GM12878 (cell line): Measurements from ENCODE around the gene CPVL. TPM values are rescaled to one million over a fixed set of nuclear protein-coding genes. Genes with fewer than 3 reads are reported as not detected.

Experiments used
- ATAC-seq: fragments of 200-7000 bp; cut with Tn5 transposase; 3 replicates; pipeline ENCODE4 v1.9.1; 2020; ENCODE audit warnings: mild to moderate bottlenecking, moderate library complexity
- BruUV-seq: library from RNA; stranded (reverse); fragments of 400-500 nt; replicated peaks from 2 replicates; lab custom pipeline; 2021; lab: Mats Ljungman, UMichigan
- CTCF ChIA-PET: fragments of 300-600 bp; sonication (Branson Sonifier 250); formaldehyde crosslinking; extraction: SDS; loops from one replicate; lab custom pipeline; 2021; ENCODE audit warnings: inconsistent platforms; lab: Yijun Ruan, JAX
- POLR2A ChIA-PET: fragments of 350-600 bp; formaldehyde crosslinking; extraction: SDS; loops from one replicate; lab custom pipeline; 2021; ENCODE audit warnings: inconsistent platforms; lab: Charles Lee
- RAD21 ChIA-PET: fragments of 300-600 bp; sonication (Branson Sonifier 250); formaldehyde crosslinking; loops from one replicate; lab custom pipeline; 2023; ENCODE audit warnings: antibody characterized with exemption; ENCODE audit not compliant: unreplicated experiment; lab: Charles Lee
- SMC1A ChIA-PET: fragments of 300-600 bp; sonication (Branson Sonifier 250); formaldehyde crosslinking; loops from one replicate; lab custom pipeline; 2023; ENCODE audit not compliant: unreplicated experiment, uncharacterized antibody; lab: Charles Lee
- DNase-seq: peaks from one replicate; pipeline ENCODE4 v3.0.0-alpha.2; 2011; ENCODE audit warnings: low read depth, low spot score
- FAIRE-seq: peaks from 3 replicates; lab custom pipeline; 2011; peaks lifted over from hg19 to GRCh38; lab: Jason Lieb, UNC
- H2AFZ ChIP-seq: 2 replicates; pipeline ENCODE4 v1.6.0; 2011; ENCODE audit warnings: low read depth, low read length, control low read depth; ENCODE audit not compliant: control insufficient read depth
- H3K27ac ChIP-seq: 2 replicates; pipeline ENCODE4 v1.5.1; 2011; ENCODE audit warnings: control low read depth; ENCODE audit not compliant: control insufficient read depth, insufficient read depth
- H3K27me3 ChIP-seq, 2 experiments: replicated peaks in 1 of 2; 2 replicates each; pipeline versions ENCODE4 v1.6.0 to v1.6.1; 2011; ENCODE audit warnings: low read length in 1 of 2; ENCODE audit not compliant: control insufficient read depth in 2 of 2, insufficient read depth in 2 of 2
- H3K36me3 ChIP-seq, 2 experiments: 2 replicates each; pipeline ENCODE4 v1.5.1; 2011; ENCODE audit warnings: low read length in 1 of 2; ENCODE audit not compliant: control insufficient read depth in 2 of 2, insufficient read depth in 2 of 2
- H3K4me1 ChIP-seq: 2 replicates; pipeline ENCODE4 v1.6.1; 2011; ENCODE audit warnings: mild to moderate bottlenecking, low read length, moderate library complexity, mixed read lengths; ENCODE audit not compliant: control insufficient read depth, insufficient read depth
- H3K4me2 ChIP-seq: 2 replicates; pipeline ENCODE4 v1.6.0; 2011; ENCODE audit warnings: control low read depth; ENCODE audit not compliant: control insufficient read depth, insufficient read depth
- H3K4me3 ChIP-seq: fragments of 200-600 bp; sonication (generic); 2 replicates; pipeline ENCODE4 v1.5.1; 2016
- H3K79me2 ChIP-seq: 2 replicates; pipeline ENCODE4 v1.6.0; 2011; ENCODE audit warnings: low read length; ENCODE audit not compliant: control insufficient read depth, insufficient read depth
- H3K9ac ChIP-seq: 2 replicates; pipeline ENCODE4 v1.8.0; 2011; ENCODE audit warnings: low read length, control low read depth, mixed read lengths; ENCODE audit not compliant: control insufficient read depth, insufficient read depth
- H3K9me3 ChIP-seq: replicated peaks from 3 replicates; pipeline ENCODE4 v1.5.1; 2011; ENCODE audit warnings: mild to moderate bottlenecking, low read length; ENCODE audit not compliant: control insufficient read depth, insufficient read depth
- H4K20me1 ChIP-seq: 2 replicates; pipeline ENCODE4 v1.6.0; 2011; ENCODE audit not compliant: control insufficient read depth, insufficient read depth
- BACH1 ChIP-seq: fragments of 450-650 bp; IDR thresholded peaks from 2 replicates; pipeline ENCODE4 v1.6.1; 2017; ENCODE audit warnings: mild to moderate bottlenecking, borderline replicate concordance
- BCLAF1 ChIP-seq: fragments of 450-650 bp; IDR thresholded peaks from 2 replicates; pipeline ENCODE4 v1.6.1; 2017; ENCODE audit warnings: antibody characterized with exemption, mild to moderate bottlenecking, moderate library complexity
- CREM ChIP-seq: IDR thresholded peaks from 2 replicates; pipeline ENCODE4 v1.6.1; 2014; ENCODE audit warnings: antibody characterized with exemption, low read depth
- JUNB ChIP-seq: IDR thresholded peaks from 2 replicates; pipeline ENCODE4 v1.6.1; 2016; ENCODE audit warnings: antibody characterized with exemption, mild to moderate bottlenecking
- MTA3 ChIP-seq: IDR thresholded peaks from 2 replicates; pipeline ENCODE4 v1.6.1; 2012; ENCODE audit warnings: low read length, inconsistent platforms, borderline replicate concordance
- MXI1 ChIP-seq: fragments of 150-350 bp; IDR thresholded peaks from 2 replicates; pipeline ENCODE4 v1.6.1; 2011; ENCODE audit warnings: low read depth, mild to moderate bottlenecking, inconsistent platforms, low read length, improper control_type of control experiment
- MYC ChIP-seq: IDR thresholded peaks from 2 replicates; pipeline ENCODE4 v1.6.1; 2011; ENCODE audit warnings: mild to moderate bottlenecking, low read length, moderate library complexity, inconsistent platforms; ENCODE audit not compliant: insufficient read depth, insufficient replicate concordance, insufficient read length, severe bottlenecking
- NR2F1 ChIP-seq: fragments of 450-650 bp; conservative IDR thresholded peaks from 2 replicates; pipeline ENCODE4 v1.6.1; 2017; ENCODE audit warnings: mild to moderate bottlenecking
- RAD21 ChIP-seq: IDR thresholded peaks from 2 replicates; pipeline ENCODE4 v1.6.1; 2011; ENCODE audit warnings: mild to moderate bottlenecking, low read depth, low read length, moderate library complexity; ENCODE audit not compliant: insufficient read depth
- RUNX3 ChIP-seq: IDR thresholded peaks from 2 replicates; pipeline ENCODE4 v1.6.1; 2012; ENCODE audit warnings: low read length, inconsistent platforms
- SREBF1 ChIP-seq: IDR thresholded peaks from 2 replicates; pipeline ENCODE4 v1.6.1; 2012; ENCODE audit warnings: mild to moderate bottlenecking, low read length
- YBX1 ChIP-seq: fragments of 450-650 bp; IDR thresholded peaks from 2 replicates; pipeline ENCODE4 v1.6.1; 2016; ENCODE audit warnings: antibody characterized with exemption
- ZNF274 ChIP-seq: IDR thresholded peaks from one replicate; pipeline ENCODE4 v1.8.0; 2011; ENCODE audit not compliant: insufficient read length, insufficient read depth
- WGBS: methylation state at CpG from one replicate; pipeline ENCODE4 v1.1.6; 2016; ENCODE audit warnings: low lambda C conversion rate; ENCODE audit not compliant: insufficient replicate concordance, insufficient coverage; ENCODE audit errors: missing lambda C conversion rate; 5-methylcytosine and 5-hydroxymethylcytosine counted together
- in situ Hi-C: fragments of 300-500 bp; cut with MboI; formaldehyde crosslinking; loops from 9 replicates; pipeline ENCODE4 v1.14.3; 2018; ENCODE audit warnings: mixed read lengths
- intact Hi-C: fragments of 100-400 bp; cut with micrococcal nuclease; formaldehyde crosslinking; loops from one replicate; pipeline ENCODE4 v1.14.2; 2022; ENCODE audit not compliant: unreplicated experiment
- polyA plus RNA-seq, 11 experiments: library from polyadenylated mRNA; depleted of rRNA in 4 of 11; unstranded in 6 of 11; stranded (reverse) in 5 of 11; fragments of >200 nt; fragmentation: Nextera tagmentation in 4 of 11; fragmentation: Illumina TruSeq in 1 of 11; extraction: Ambion mirVana in 4 of 11; extraction: Trizol in 1 of 11; gene quantifications; 1 replicate in 1 of 11; 2 replicates in 10 of 11; pipeline versions ENCODE4 v1.2.1 to v1.2.3, GENCODE V29; 2011 to 2016; ENCODE audit warnings: inconsistent platforms in 2 of 11, missing spikeins in 2 of 11, low read depth in 1 of 11
- total RNA-seq, 4 experiments: library from RNA; depleted of rRNA in 3 of 4; stranded (reverse); fragments of >200 nt in 3 of 4; fragmentation: Illumina TruSeq in 1 of 4; extraction: Trizol in 1 of 4; gene quantifications; 2 replicates each; pipeline versions ENCODE4 v1.2.1 to v1.2.3, GENCODE V29; 2013 to 2021

CPVL gene
- total and polyA plus RNA-seq, 10 of the 15 experiments (the other 5 are each of a cell fraction or from before 2014, with no cell fraction given): 0.59 TPM; not detected in 9

GRCh38 chr7:29193316-29194205 is 47.2 kb upstream of the CPVL start:
- WGBS: 63% methylated on average over 20 of the region's 26 CpGs
- DNase-seq: no peak
- in situ Hi-C loops: loop anchor here (5.0 kb wide), 1 partner anchor 214 kb away; no protein-coding TSS in a partner anchor
- Histone ChIP-seq H3K4me3 (no peak overlapping the region), H3K79me2 (no peaks in the 10 kb centered on the region), H3K4me1 (no peaks in the 10 kb centered on the region), H3K9ac (no peak overlapping the region), H3K4me2 (no peak overlapping the region), H3K27me3 (peaks cover 3 to 17% of the 10 kb centered on the region in 2 experiments), H3K36me3 (no peaks in the 10 kb centered on the region), H3K27ac (no peak overlapping the region), H4K20me1 (no peaks in the 10 kb centered on the region), H3K9me3 (no peaks in the 10 kb centered on the region), H2AFZ (no peak overlapping the region)
- TF ChIP-seq BACH1 (no peak), YBX1 (no peak), RUNX3 (no peak), SREBF1 (no peak), CREM (no peak), NR2F1 (no peak), MTA3 (no peak), RAD21 (no peak), JUNB (no peak), MYC (no peak), BCLAF1 (no peak), ZNF274 (no peak), MXI1 (no peak)
- RAD21 ChIA-PET: no interaction called here
- FAIRE-seq: no peak
- intact Hi-C loops: no loop called here
- no peak for ATAC-seq
- no TSS peak for BruUV-seq
- CTCF ChIA-PET: no interaction called here
- SMC1A ChIA-PET: no interaction called here
- POLR2A ChIA-PET: interaction anchor here (0.6 kb wide), 1 partner anchor 121 kb away, joined by 3 read pairs; no protein-coding TSS in a partner anchor
